Measurements from ENCODE around the gene DRD1. TPM values are rescaled to one million over a fixed set of nuclear protein-coding genes. Genes with fewer than 3 reads are reported as not detected.

DRD1 gene
- under 1 TPM in 4 of 6 donors, not detected in 2; 0.09 to 0.81 (median 0.47) TPM for total RNA-seq

GRCh38 chr5:175444060-175444904, at the start of gene DRD1:
Gene DRD1, minus strand, starts transcription at chr5:175444182. Its CDS starts 1,083 bp downstream, at chr5:175443099.
- peak in 1 of 2 donors; percentile 94 for DNase-seq
- 4% methylated on average over 53 of the region's 91 CpGs; no CpG with 5 or more reads in 1 of the 2 donors for WGBS, 2 donors

GRCh38 chr5:175493726-175494125, 49.7 kb upstream of the DRD1 start:
- Histone ChIP-seq H3K36me3 (peaks cover 11 to 28% (median 16%) of the 10 kb centered on the region in 4 donors), H3K4me1 (no peaks in the 10 kb centered on the region), H3K27me3 (no peaks in the 10 kb centered on the region), H3K9me3 (no peaks in the 10 kb centered on the region), H3K27ac (no peak overlapping the region), H3K4me3 (no peak overlapping the region)
- TF ChIP-seq POLR2AphosphoS5 (IDR thresholded peaks at IDR 0.05) (no peak), POLR2A (IDR thresholded peaks at IDR 0.05) (no peak), CTCF (IDR thresholded peaks at IDR 0.05) (no peak), EP300 (IDR thresholded peaks at IDR 0.05) (no peak)
- ATAC-seq (ENCODE audit: low FRiP score in 2 of 2) (no peak), DNase-seq (no peak)
- WGBS, 2 donors, result 96% methylated on average over 8 of the region's 8 CpGs

More at GRCh38 chr5:175444060-175444904, at the start of gene DRD1:
- H3K27me3 ChIP-seq, result peaks cover 0 to 19% (median 9%) of the 10 kb centered on the region in 4 donors
- peaks cover 0 to 17% (median 13%) of the 10 kb centered on the region in 4 donors for H3K4me1 ChIP-seq
- H3K9me3 ChIP-seq, result no peaks in the 10 kb centered on the region
- peak; percentile 57 to 68 for ATAC-seq (ENCODE audit: low FRiP score in 2 of 2)
- peak within 1 kb of the TSS; percentile 17 to 47 (median 36) for H3K4me3 ChIP-seq
- no peak for TF ChIP-seq POLR2A (IDR thresholded peaks at IDR 0.05)
- TF ChIP-seq POLR2AphosphoS5 (IDR thresholded peaks at IDR 0.05), result no peak
- peak; percentile 54 to 81 (median 72) for TF ChIP-seq CTCF (IDR thresholded peaks at IDR 0.05)
- H3K36me3 ChIP-seq, result no peaks in the 10 kb centered on the region
- H3K27ac ChIP-seq, result peak within 1 kb of the TSS in 1 of 4 donors; percentile 51

DNA sequence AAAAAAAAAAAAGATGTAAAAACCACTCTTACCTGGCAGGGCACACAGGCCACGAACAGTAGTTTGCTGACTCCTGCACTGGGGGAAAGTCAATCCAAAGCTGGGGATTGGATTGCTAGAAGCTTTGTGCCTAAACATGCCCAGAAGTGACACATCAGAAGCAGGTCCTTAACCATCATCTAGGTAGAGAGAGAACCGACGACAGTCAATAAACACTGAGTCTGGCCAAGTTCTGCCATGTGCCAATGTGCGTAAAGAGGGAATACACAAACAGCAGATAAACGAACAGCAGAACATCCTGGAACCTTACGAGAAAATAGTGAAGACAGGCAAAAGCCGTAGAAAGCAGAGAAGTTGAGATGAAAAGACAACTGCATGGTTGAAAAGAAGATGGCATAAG, 49.3 kb upstream of the DRD1 start:
- no peaks in the 10 kb centered on the region for H3K27me3 ChIP-seq
- no peaks in the 10 kb centered on the region for H3K9me3 ChIP-seq
- no peak for ATAC-seq (ENCODE audit: low FRiP score in 2 of 2)
- H3K27ac ChIP-seq, result no peak overlapping the region
- DNase-seq, result no peak
- H3K36me3 ChIP-seq, result peaks cover 11 to 28% (median 16%) of the 10 kb centered on the region in 4 donors
- 94 to 97% methylated on average over 7 of the region's 7 CpGs for whole genome bisulfite sequencing, 2 donors
- H3K4me1 ChIP-seq, result no peaks in the 10 kb centered on the region
- no peak overlapping the region for H3K4me3 ChIP-seq
- TF ChIP-seq POLR2A (IDR thresholded peaks at IDR 0.05), result no peak
- TF ChIP-seq POLR2AphosphoS5 (IDR thresholded peaks at IDR 0.05), result no peak
- no peak for TF ChIP-seq CTCF (IDR thresholded peaks at IDR 0.05)
- no peak for TF ChIP-seq EP300 (IDR thresholded peaks at IDR 0.05)

- no peak for TF ChIP-seq CTCF (IDR thresholded peaks at IDR 0.05)
- no peak for TF ChIP-seq EP300 (IDR thresholded peaks at IDR 0.05)
- TF ChIP-seq POLR2A (IDR thresholded peaks at IDR 0.05), result no peak
- no peak for TF ChIP-seq POLR2AphosphoS5 (IDR thresholded peaks at IDR 0.05)
- peaks cover 11 to 28% (median 16%) of the 10 kb centered on the region in 4 donors for H3K36me3 ChIP-seq
- H3K4me1 ChIP-seq, result no peaks in the 10 kb centered on the region
- no peak overlapping the region for H3K27ac ChIP-seq
- no peaks in the 10 kb centered on the region for H3K27me3 ChIP-seq
- ATAC-seq (ENCODE audit: low FRiP score in 2 of 2) (no peak), DNase-seq (no peak)
- H3K9me3 ChIP-seq, result no peaks in the 10 kb centered on the region
- 90 to 92% methylated on average over 6 of the region's 6 CpGs for WGBS, 2 donors
- no peak overlapping the region for H3K4me3 ChIP-seq
These were observed 47.2 kb upstream of the DRD1 start for GRCh38 chr5:175491223-175491622.

Measured in upper lobe of left lung (tissue), 6 donors.